ENCODE results near the gene RPGR.

RPGR gene

DNA sequence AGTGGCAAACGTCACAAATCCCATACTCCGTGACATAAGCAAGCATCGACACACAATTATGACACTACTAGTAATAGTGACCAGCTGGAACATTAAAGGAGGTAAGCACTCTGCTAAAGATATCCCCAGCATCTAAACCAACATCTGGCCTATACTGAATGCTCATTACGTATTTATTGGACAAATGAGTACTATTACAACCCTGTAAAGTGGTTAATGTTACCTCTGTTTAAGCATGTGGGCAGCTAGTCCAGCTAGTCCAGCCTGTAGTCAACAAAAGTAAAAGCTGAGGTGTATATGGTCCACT is 419 bp upstream of the RPGR start:
- peak; percentile 0 for DNase-seq (ENCODE audit: low spot score)

DNA sequence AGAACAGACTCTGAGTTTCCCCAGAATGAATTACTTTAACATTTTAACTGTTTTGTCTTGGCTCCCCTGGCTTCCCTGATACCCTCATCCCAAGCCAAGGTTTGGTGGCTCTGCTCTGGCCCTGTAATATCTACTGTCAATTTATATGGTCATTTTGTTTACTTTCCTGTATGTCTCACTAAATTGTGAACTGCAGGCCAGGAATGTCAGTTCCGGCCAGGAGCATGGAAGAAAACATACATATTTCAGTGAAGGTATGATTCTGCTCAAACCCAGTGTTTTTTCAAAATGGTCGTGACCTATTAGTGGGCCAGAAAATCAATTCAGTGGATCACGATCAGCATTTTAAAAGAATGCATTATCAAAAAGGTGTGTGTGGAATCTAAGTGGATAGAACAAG is 1.2 kb downstream of the RPGR start:
- peak; percentile 2 for DNase-seq (ENCODE audit: low spot score)

DNA sequence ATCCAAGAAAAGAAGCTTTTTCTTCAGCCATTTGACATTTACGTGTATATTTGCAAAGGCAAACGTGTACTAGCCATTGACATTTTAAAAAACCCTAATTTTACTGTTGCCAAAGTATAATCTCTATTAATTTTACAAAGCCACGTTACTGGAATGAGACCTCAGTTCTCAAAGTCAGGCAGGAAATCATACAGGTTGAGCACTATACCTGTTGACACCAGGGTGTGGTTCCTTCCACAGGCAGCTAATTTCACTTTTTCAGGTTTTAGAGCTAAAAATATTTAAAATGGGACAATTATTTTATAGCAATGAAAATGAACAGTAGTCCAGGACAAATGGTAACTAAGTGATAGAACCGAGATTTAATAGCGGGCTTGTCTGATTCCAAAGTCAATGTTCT is 6.5 kb downstream of the RPGR start:
- no peak for DNase-seq (ENCODE audit: low spot score)

DNA sequence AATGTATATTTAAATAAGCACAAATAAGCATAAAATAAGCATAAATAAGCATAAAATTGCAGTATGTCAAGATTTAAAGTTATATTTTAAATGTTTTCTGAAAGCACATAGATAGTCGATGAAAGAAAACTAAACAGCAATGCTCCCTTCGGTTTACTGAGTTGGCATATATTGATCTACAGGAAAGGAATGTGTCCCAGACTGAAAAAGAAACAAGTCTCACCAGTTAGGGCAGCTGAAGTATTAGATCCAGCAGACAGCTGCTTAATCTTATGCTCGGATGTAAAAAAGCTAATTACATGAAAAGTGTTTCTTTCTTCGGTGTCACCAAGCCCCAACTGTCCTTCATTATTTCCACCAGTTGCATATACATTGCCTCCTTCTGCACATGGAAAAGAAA is 8.7 kb downstream of the RPGR start:
- DNase-seq (ENCODE audit: low spot score), result no peak

DNA sequence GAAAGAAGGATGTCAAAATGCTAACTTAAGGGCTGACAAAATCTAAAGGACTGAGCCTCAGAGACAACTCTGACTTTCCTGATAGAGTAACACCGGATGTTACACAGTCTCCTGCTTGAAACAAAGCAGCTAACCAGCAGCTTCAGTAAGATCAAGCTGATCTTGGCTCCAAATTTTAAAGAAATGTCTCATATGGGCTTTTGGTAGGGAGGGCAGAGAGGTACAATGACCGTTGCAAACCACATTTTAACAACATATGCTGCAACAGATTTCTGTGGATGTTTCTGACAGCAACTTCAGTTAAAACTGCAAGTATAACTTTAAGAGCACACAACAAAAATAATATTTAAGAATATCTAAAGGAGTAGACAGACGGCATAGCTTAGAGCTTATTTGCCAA is 9.1 kb downstream of the RPGR start:
- no peak for DNase-seq (ENCODE audit: low spot score)

DNA sequence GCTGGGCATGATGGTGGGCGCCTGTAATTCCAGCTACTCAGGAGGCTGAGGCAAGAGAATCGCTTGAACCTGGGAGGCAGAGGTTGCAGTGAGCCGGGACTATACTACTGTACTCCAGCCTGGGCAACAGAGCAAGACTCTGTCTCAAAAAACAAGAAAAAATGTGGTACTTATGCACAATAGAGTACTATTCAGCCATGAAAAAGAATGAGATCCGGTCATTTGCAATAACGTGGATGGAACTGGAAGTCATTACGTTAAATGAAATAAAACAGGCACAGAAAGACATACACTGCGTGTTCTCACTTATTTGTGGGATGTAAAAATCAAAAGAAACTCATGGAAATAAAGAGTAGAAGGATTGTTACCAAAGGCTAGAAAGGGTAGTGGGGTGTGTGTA is 12.1 kb downstream of the RPGR start:
- no peak for DNase-seq (ENCODE audit: low spot score)

DNA sequence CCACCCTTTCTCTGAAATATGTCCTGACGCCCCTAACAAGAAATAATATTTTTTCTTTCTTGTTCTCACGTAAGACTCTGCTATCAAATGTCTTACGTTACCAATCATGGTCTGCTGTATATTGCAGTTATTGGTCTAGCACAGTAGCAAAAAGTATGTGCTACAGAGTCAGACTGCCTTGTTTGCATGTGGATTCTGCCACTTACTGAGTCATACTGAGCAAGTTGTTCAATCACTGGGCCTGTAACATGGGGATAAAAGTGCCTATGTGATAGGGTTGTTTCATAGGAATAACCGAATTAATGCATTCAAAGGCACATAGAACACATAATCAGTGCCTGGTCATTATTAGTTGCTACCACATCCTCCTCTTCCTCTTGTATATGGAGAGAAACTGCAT is 14.1 kb downstream of the RPGR start:
- no peak for DNase-seq (ENCODE audit: low spot score)

DNA sequence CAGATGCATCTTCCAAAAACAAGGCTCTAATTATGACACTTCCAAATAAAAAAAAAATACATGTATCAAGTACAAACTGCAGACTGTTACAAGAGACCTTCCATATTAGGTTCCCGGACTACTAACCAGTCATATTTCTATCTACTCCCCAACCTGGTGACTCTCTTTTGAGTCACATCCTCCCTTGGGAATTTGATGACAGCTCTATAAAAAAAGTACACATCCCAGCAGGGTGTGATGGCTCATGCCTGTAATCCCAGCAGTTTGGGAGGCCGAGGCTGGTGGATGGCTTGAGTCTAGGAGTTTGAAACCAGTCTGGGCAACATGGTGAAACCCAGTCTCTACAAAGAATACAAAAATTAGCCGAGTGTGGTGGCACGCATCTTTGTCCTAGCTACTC is 14.9 kb downstream of the RPGR start:
- no peak for DNase-seq (ENCODE audit: low spot score)

DNA sequence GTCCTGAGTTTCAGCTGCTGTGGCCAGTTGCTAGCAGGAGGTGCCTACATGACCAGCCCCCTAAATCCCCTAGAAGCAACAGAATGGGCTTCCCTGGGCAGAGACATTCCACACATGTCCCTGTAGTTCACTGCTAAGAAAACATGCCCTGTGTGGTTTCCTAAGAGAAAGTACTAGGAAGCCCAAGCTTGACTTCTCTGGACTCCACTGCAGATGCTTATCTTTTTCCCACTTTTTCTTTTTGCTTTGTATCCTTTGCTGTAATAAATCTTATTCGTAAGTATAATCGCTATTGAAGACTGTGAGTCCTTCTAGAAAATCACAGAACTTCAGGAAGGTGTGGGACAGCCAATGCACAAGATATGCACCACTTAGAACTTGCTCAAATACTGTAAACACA is 15.6 kb downstream of the RPGR start:
- DNase-seq (ENCODE audit: low spot score), result no peak

DNA sequence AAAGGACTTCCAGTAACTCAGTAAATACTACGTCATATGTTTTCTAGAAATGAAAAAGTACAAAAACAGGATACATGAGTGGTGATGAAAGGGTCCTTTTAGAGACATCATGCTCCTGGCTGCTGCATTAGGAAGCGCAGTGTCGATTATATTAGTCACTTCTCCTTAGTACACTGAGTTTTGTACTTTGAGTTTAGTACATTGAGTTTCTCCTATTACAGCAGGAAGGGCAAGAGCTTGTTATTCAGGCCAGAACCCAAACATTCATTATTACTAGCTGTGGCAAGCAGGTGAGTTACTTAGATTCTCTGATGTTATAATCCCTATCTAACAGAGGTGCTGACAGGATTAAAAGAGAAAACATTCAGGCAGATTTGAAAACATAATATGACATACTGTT is 21.3 kb downstream of the RPGR start:
- DNase-seq (ENCODE audit: low spot score), result no peak

DNA sequence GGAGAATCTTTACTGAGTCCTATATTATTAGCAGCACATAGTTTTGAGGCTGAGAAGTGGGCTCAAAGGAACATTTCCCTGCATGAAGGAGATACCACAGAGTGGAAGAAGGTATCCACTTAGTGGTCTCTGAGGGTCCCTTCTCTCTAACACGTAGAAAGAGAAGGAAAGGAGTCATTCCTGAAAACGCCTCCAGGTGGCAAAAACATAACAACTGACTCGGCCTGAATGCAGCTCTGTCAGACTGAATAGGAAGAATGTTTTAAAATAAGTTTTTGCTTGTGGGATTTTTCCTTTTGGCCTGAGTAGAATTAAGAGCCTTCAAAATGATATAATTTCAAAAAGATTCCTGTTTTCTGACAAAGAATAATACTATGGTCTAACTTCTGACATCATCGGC is 23.3 kb downstream of the RPGR start:
- peak; percentile 6 for DNase-seq (ENCODE audit: low spot score)

DNA sequence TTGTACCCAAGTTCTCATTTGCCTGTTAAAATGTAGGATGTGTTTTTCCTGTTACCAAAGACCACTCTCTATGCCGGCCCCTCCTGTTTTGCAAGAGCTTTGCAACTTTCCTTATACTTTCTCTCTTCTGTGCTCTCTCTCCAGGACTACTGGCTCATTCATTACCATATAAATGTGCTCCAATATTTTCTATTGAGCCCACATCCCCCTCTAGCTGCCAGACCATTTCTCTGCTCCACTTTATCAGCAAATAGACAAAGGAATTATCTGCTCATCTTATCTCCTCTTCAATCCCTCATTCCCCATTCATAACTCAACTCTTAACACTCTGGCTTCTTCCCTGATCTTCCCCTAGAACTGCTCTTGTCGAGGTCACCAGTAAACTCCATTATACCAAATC is 33.6 kb downstream of the RPGR start:
- DNase-seq (ENCODE audit: low spot score), result no peak

DNA sequence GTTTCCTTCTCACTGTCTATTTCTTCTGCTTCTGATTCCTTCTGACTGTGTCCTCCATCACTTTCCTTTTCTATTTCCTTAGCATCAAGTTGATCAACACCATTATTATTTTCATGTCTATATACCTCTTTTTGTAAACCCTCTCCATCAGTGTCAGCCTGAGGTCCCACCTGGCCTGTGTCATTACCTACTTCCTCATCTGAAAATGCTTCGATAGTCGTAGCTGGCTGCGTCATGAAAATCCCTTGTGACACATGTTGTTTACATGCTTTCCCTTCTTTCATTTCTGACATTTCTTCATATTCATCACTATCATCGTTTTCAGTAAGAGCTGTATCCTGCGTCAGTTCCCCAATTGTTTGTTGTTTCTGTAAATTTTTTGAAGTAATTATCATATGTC is 39.6 kb downstream of the RPGR start:
- DNase-seq (ENCODE audit: low spot score), result no peak

DNA sequence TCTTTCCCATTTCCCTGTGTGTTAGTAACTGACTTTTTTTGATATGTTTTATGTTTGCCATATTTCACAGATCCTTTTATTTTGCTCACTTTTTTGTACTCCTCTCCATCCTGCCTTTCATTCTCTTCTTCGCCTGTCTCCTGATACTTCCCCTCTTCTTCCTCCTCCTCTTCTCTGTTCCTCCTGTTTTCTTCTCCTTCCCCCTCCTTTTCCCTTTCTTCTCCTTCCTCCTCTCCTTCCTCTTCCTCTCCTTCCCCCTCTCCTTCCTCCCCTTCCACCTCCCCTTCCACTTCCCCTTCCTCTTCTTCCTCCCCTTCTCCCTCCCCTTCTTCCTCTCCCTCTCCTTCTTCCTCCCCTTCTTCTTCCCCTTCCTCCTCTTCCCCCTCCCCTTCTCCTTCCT is 41.7 kb downstream of the RPGR start:
- DNase-seq (ENCODE audit: low spot score), result no peak

DNA sequence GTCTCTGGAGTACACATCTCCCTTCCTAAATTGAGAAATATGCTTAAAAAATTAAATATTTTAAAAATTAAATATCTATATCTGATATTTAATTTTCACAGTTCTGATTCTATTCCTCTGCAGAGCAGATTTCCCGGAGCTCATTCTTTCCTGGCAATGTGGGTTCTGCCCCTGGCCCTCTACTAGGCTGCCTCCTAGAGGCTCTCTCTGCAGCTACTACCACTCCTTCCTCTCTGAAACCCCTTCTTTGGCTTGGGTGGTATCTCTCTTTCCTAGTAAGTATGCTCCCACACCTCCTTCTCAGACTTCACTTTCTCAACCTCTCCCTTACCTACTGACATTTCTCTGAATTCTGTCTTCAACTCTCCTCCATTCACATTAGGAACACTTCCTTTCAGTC is 45.3 kb downstream of the RPGR start:
- DNase-seq (ENCODE audit: low spot score), result peak; percentile 1

DNA sequence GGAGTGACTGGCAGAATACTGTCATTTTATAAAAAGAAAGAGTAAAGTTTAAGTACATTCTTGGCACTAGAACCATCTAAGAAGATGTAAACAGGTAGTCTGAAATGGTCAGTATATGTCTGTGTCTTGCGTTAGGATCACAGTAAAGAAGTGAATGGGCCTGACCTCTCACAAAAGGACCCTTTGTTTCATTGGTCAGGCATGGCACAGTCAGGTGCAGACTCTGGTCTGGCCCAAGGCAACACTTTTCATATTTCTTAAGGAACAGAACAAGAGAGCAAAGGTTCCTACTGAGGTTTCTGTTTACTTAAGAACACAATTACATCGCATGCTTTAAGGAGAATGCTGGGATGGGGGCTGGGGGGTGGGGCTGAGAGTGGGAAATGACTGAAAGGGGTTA is 48.1 kb downstream of the RPGR start:
- DNase-seq (ENCODE audit: low spot score), result no peak

DNA sequence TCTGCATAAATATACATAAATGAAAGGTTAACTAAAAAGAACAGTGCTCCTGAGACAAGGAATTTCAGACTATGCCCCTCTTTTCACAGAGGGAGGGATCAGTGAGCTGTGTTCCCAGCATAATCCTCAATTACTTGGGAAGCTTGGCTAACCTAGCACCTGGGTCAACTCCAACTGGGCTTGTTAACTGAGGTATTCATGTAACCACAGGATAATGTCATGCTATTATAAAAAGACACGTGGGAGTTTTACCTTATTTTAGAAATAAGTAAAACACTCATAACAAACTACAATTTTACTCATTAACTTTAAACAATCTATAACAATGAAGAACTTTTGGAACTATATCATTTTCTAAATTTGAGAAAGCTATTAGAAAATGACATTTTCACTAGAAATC is 48.6 kb downstream of the RPGR start:
- DNase-seq (ENCODE audit: low spot score), result no peak

DNA sequence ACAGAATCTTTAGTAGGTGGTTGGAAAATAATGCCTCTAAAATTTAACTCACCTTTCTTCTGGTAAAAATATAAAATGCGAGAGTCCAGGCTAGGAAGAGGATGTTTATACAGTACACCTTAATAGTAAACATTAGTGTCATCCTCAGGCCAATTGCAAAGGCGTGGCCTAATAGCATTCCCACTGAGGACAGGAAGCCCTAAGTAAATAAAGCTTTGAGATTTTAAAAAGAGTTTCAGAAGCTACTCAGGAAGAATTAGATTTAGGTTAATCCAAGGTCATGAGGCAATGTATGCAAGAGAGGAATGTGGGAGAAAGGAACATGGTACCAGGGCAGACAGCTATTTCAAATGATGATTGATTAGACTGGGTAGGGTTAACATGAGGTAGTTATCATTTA is 49.5 kb downstream of the RPGR start:
- DNase-seq (ENCODE audit: low spot score), result no peak

DNA sequence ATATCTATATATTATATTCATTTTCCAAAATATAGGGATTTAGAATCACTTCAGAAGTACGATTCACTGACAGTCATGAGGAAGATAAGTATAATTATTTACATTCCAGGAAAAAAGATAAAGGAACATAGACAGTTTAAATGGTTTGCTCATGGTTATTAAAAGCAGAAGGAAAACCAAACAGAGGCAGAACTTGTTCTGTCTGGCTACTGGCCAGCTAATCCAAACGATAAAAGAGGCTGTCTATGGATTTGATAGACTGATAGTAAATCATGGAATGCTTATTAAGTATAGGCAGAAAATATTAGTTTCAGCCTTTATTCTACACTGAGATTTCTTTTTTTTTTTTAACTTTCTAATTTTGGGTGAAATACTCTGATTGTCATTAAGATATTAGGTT is 50.2 kb downstream of the RPGR start:
- DNase-seq (ENCODE audit: low spot score), result no peak

DNA sequence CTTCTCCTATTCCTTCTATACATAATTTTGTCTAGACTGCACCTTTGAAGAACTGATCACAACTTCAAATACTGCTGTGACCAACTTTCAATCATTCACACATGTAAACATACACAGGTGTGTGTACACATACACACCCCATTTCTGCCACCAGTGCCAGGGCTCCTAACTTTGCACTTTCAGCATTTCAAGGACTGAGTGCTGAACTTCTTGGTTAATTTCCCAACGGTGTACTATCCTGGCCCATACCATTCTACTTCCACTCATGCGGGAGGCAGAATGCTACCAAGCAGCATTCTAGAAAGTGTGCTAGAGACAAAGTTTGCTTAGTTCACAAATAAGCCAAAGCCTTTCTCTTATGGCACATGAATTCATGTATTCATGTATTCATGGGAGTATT is 51.2 kb downstream of the RPGR start:
- no peak for DNase-seq (ENCODE audit: low spot score)

DNA sequence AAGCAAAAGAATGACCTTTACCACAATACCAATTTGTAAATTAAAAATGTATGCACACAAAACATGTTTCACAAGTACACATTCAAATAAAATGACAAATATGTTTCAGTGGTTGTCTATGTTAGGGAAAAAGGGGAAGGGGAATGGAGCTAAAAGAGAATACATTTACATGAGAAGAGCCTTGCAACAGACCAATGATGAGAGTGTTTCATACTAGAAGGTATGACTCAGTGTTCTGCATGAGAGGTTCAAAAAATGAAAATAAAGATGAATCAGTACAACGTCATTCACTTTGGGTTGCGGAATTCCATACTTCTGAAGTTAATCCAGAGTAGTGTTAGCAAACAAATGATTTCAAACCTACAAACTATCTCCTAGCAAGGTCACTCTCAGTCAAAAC is 51.7 kb downstream of the RPGR start:
- no peak for DNase-seq (ENCODE audit: low spot score)

DNA sequence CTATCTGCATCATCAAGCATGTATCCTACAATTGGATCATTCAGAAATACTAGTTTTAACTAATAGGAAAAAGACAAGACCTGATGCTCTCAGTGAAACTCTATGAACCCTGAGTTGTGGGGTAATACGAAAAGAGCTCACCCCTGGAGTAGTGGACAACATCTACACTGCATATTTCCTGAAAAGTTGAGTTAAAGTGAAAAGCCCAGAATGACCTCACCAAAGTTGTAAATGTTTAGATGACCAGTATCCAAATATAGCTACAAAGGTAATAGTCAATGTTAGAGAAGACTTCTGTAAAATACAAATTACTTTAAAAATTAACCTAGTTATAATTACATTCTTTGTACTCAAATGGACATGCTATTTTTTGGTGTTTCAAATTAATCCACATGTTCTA is 53.9 kb downstream of the RPGR start:
- DNase-seq (ENCODE audit: low spot score), result no peak

DNA sequence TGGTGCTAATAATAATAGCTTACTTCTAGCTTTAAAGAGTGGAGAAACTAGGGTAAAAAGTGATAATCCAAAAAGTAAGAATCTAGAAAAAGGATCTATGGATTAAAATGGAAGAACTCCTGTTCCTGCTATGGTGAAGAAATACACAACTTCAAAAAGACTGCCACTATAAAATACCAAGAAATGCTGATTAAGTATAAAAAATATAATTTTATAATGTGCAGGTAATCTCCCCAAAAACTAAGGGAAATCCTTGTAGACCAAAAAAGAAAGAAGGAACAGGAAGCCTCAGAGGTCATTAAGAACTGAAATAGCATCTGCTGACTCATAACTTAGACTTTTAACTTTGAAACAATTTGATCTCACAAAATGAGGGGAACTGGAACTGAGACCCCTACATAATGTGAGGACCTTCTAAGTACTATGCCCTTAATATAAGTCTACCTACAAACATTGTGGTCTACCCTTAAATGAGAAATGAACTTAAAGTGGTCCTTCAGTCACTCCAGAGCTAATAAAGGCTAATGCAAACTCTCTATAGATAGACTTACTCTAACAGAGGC is 56.1 kb downstream of the RPGR start:
- DNase-seq (ENCODE audit: low spot score), result no peak

DNA sequence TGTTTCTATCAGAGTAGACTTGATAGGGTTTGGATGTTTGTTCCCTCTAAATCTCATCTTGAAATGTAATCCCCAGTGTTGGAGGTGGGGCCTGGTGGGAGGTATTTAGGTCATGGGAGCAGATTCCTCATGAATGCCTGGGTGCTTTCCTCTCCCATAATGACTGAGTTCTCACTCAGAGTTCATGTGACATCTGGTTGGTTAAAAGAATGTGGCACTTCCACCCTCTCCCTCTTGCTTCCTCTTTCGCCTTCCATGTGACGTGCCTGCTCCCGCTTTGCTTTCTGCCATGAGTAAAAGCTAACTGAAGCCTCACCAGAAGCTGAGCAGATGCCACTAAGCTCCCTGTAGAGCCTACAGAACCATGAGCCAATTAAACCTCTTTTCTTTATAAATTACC is 59.3 kb downstream of the RPGR start:
- no peak for DNase-seq (ENCODE audit: low spot score)
